PC-3 (cell line): ENCODE results near the gene RERE. TPM values are rescaled to one million over a fixed set of nuclear protein-coding genes. Genes with fewer than 3 reads are reported as not detected.

Experiments used
- ATAC-seq: fragments of 200-7000 bp; cut with Tn5 transposase; 2 replicates; pipeline ENCODE4 v1.9.1; 2020; ENCODE audit warnings: mild to moderate bottlenecking, moderate library complexity
- BruUV-seq: library from RNA; stranded (reverse); fragments of 400-500 nt; replicated peaks from 2 replicates; lab custom pipeline; 2021; lab: Mats Ljungman, UMichigan
- CTCF ChIA-PET: fragments of 300-600 bp; sonication (Branson Sonifier 250); formaldehyde crosslinking; loops from one replicate; lab custom pipeline; 2022; ENCODE audit warnings: antibody characterized with exemption; lab: Charles Lee
- POLR2A ChIA-PET: fragments of 300-600 bp; sonication (Branson Sonifier 250); formaldehyde crosslinking; loops from one replicate; lab custom pipeline; 2022; ENCODE audit warnings: antibody characterized with exemption; ENCODE audit not compliant: unreplicated experiment; lab: Charles Lee
- DNase-seq: peaks from one replicate; pipeline ENCODE4 v3.0.0-alpha.2; 2015
- H2AFZ ChIP-seq: fragments of 300-600 bp; sonication (generic); 2 replicates; pipeline ENCODE4 v1.6.0; 2016; ENCODE audit warnings: antibody characterized with exemption, low read length
- H3F3A ChIP-seq: fragments of 300-600 bp; sonication (generic); one replicate; pipeline ENCODE4 v1.6.0; 2017; ENCODE audit warnings: antibody characterized with exemption, low read length, control low read depth, mild to moderate bottlenecking; ENCODE audit not compliant: unreplicated experiment
- H3K27ac ChIP-seq: fragments of 300-600 bp; sonication (generic); 2 replicates; pipeline ENCODE4 v1.5.1; 2016; ENCODE audit warnings: mild to moderate bottlenecking, low read length
- H3K27me3 ChIP-seq: fragments of 300-600 bp; sonication (generic); 2 replicates; pipeline ENCODE4 v1.6.1; 2016; ENCODE audit warnings: low read length, mixed read lengths
- H3K36me3 ChIP-seq: fragments of 300-600 bp; sonication (generic); 2 replicates; pipeline ENCODE4 v1.6.1; 2016; ENCODE audit warnings: low read depth, mixed run types, low read length, mixed read lengths
- H3K4me1 ChIP-seq: fragments of 300-600 bp; sonication (generic); 2 replicates; pipeline ENCODE4 v1.5.1; 2016; ENCODE audit warnings: low read length; ENCODE audit not compliant: insufficient read depth
- H3K4me2 ChIP-seq: fragments of 300-600 bp; sonication (generic); 2 replicates; pipeline ENCODE4 v1.6.0; 2016; ENCODE audit warnings: low read length
- H3K4me3 ChIP-seq: fragments of 300-600 bp; sonication (generic); 2 replicates; pipeline ENCODE4 v1.5.1; 2016; ENCODE audit warnings: mild to moderate bottlenecking, low read length, mixed read lengths
- H3K79me2 ChIP-seq: fragments of 300-600 bp; sonication (generic); 2 replicates; pipeline ENCODE4 v1.6.1; 2017; ENCODE audit warnings: low read length, mixed read lengths
- H3K9ac ChIP-seq: fragments of 300-600 bp; sonication (generic); 2 replicates; pipeline ENCODE4 v1.6.0; 2016; ENCODE audit warnings: mild to moderate bottlenecking, low read length
- H3K9me2 ChIP-seq: fragments of 300-600 bp; sonication (generic); replicated peaks from 2 replicates; pipeline ENCODE4 v1.6.1; 2016; ENCODE audit warnings: mixed run types, low read length, mixed read lengths
- H3K9me3 ChIP-seq: fragments of 300-600 bp; sonication (generic); 2 replicates; pipeline ENCODE4 v1.6.1; 2016; ENCODE audit warnings: low read length, mixed read lengths
- H4K20me1 ChIP-seq: fragments of 300-600 bp; sonication (generic); 2 replicates; pipeline ENCODE4 v1.6.1; 2016; ENCODE audit warnings: low read length, mixed read lengths
- EZH2 ChIP-seq: fragments of 300-600 bp; sonication (generic); IDR thresholded peaks from one replicate; pipeline ENCODE4 v1.6.1; 2017; ENCODE audit warnings: antibody characterized with exemption, mild to moderate bottlenecking, low read length; ENCODE audit not compliant: unreplicated experiment
- EZH2phosphoT487 ChIP-seq: fragments of 300-600 bp; sonication (generic); IDR thresholded peaks from 2 replicates; pipeline ENCODE4 v1.6.1; 2018; ENCODE audit warnings: mild to moderate bottlenecking, antibody characterized with exemption, low read length, borderline replicate concordance
- intact Hi-C: fragments of 100-400 bp; cut with micrococcal nuclease; formaldehyde crosslinking; loops from 2 replicates; pipeline ENCODE4 v1.9.0; 2023
- total RNA-seq: library from RNA; depleted of rRNA; stranded (reverse); fragments of >200 nt; gene quantifications from 2 replicates; pipeline ENCODE4 v1.2.3, GENCODE V29; 2014
- TF ChIP-seq, protein P1 (sequence below): fragments of 300-600 bp; sonication (generic); conservative IDR thresholded peaks from 2 replicates; pipeline ENCODE4 v1.5.1; 2017; ENCODE audit warnings: antibody characterized with exemption, low read depth, mild to moderate bottlenecking, low read length

Gene RERE
- total RNA-seq, 1 experiment from 2014 or later: 24.2 TPM

DNA sequence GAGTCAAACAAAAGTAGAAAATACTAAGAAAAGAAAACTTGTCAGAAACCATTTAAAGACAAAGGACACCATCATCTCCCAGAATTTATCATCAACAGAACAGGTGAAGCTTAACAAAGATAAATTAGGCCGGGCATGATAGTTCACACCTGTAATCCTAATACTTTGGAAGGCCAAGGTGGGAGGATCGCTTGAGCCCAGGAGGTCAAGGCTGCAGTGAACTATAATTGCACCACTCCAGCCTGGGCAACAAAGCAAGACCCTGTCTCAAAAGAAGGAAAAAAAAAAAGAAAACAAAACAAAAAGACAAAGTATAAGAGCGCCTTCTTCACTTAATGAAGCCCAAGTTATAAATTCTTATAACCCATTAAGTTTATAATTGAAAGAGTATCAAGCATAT, 25.6 kb downstream of the RERE start:
- Histone ChIP-seq H3K4me1 (peaks cover 40% of the 10 kb centered on the region), H3K27me3 (no peaks in the 10 kb centered on the region), H3F3A (no peaks in the 10 kb centered on the region), H3K27ac (no peak overlapping the region), H3K4me2 (no peak overlapping the region), H3K9ac (no peak overlapping the region), H3K9me2 (no peaks in the 10 kb centered on the region), H3K36me3 (no peaks in the 10 kb centered on the region), H3K9me3 (no peaks in the 10 kb centered on the region), H3K4me3 (no peak overlapping the region), H2AFZ (no peak overlapping the region), H3K79me2 (peaks cover 5% of the 10 kb centered on the region; the same call in 1 of the 2 replicates), H4K20me1 (no peaks in the 10 kb centered on the region)
- DNase-seq: no peak
- TF ChIP-seq, protein P1, sequence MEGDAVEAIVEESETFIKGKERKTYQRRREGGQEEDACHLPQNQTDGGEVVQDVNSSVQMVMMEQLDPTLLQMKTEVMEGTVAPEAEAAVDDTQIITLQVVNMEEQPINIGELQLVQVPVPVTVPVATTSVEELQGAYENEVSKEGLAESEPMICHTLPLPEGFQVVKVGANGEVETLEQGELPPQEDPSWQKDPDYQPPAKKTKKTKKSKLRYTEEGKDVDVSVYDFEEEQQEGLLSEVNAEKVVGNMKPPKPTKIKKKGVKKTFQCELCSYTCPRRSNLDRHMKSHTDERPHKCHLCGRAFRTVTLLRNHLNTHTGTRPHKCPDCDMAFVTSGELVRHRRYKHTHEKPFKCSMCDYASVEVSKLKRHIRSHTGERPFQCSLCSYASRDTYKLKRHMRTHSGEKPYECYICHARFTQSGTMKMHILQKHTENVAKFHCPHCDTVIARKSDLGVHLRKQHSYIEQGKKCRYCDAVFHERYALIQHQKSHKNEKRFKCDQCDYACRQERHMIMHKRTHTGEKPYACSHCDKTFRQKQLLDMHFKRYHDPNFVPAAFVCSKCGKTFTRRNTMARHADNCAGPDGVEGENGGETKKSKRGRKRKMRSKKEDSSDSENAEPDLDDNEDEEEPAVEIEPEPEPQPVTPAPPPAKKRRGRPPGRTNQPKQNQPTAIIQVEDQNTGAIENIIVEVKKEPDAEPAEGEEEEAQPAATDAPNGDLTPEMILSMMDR: no peak
- TF ChIP-seq EZH2 (no peak), EZH2phosphoT487 (no peak)
- ChIA-PET CTCF (no interaction called here), POLR2A (no interaction called here)
- ATAC-seq: no peak
- intact Hi-C loops: no loop called here
- no TSS peak for BruUV-seq

DNA sequence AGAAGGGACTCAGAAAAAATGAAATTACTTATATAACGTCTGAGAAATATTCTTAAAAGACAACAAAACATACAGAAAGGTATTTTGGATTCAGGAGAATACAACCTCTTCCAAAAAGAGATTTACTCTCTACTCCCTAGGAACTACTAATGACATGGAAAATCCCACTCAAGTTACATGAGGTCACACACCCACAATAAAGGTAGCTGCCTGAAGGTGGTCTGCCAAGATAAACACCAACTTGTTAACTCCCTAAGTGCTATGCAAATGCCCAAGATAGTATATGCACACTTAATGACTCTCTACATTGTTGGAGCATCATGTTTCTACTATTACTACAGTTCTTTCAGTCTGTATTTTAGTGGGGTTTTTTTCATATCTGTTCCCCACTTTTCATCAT, 26.5 kb downstream of the RERE start:
- Histone ChIP-seq H3K27ac (no peak overlapping the region), H3K79me2 (peaks cover 5% of the 10 kb centered on the region; the same call in 1 of the 2 replicates), H3K4me3 (no peak overlapping the region), H3F3A (no peaks in the 10 kb centered on the region), H3K4me2 (no peak overlapping the region), H3K9ac (no peak overlapping the region), H3K4me1 (peaks cover 39% of the 10 kb centered on the region), H3K36me3 (no peaks in the 10 kb centered on the region), H2AFZ (no peak overlapping the region), H3K9me3 (no peaks in the 10 kb centered on the region), H3K27me3 (no peaks in the 10 kb centered on the region), H4K20me1 (no peaks in the 10 kb centered on the region), H3K9me2 (no peaks in the 10 kb centered on the region)
- DNase-seq: no peak
- POLR2A ChIA-PET: no interaction called here
- CTCF ChIA-PET: no interaction called here
- no TSS peak for BruUV-seq
- TF ChIP-seq EZH2phosphoT487: no peak
- TF ChIP-seq, protein P1: no peak
- TF ChIP-seq EZH2: no peak
- intact Hi-C loops: no loop called here
- ATAC-seq: no peak

DNA sequence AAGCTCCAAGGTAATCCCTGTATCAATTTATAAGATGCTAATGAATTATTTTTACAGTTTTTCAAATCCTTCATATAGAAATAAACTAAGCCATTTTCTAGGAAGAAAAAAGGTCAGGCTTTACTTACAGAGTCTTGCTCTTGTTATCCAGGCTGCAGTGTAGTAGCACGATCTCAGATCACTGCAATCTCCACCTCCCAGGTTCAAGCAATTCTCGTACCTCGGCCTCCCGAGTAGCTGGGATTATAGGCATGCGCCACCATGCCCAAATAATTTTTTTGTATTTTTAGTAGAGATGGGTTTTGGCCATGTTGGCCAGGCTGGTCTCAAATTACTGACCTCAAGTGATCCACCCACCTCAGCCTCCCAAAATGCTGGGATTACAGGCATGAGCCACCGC, 27.0 kb downstream of the RERE start:
- H3F3A ChIP-seq: no peaks in the 10 kb centered on the region
- H3K79me2 ChIP-seq: peaks cover 5% of the 10 kb centered on the region; the same call in 1 of the 2 replicates
- no peak overlapping the region for H3K27ac ChIP-seq
- H3K9me2 ChIP-seq: no peaks in the 10 kb centered on the region
- DNase-seq (no peak), ATAC-seq (no peak)
- no peak overlapping the region for H3K9ac ChIP-seq
- H3K4me1 ChIP-seq: peaks cover 39% of the 10 kb centered on the region
- no peak overlapping the region for H3K4me3 ChIP-seq
- ChIA-PET POLR2A (no interaction called here), CTCF (no interaction called here)
- intact Hi-C loops: no loop called here
- no peak overlapping the region for H2AFZ ChIP-seq
- no TSS peak for BruUV-seq
- TF ChIP-seq, protein P1: no peak
- TF ChIP-seq EZH2phosphoT487 (no peak), EZH2 (no peak)
- no peak overlapping the region for H3K4me2 ChIP-seq
- no peaks in the 10 kb centered on the region for H3K9me3 ChIP-seq
- no peaks in the 10 kb centered on the region for H3K27me3 ChIP-seq
- H3K36me3 ChIP-seq: no peaks in the 10 kb centered on the region
- no peaks in the 10 kb centered on the region for H4K20me1 ChIP-seq
